NCI-H82 treated with DMSO at 0.1 percent for 48 hours (cell line): ENCODE results near the gene LPAR1.

Source experiments
- DNase-seq: peaks from one replicate; lab custom pipeline; 2025; ENCODE audit not compliant: unreplicated experiment; lab: John Stamatoyannopoulos, UW

LPAR1 gene

GRCh38 chr9:110960288-110960687 is 78.0 kb downstream of the LPAR1 start:
- no peak for DNase-seq

DNA sequence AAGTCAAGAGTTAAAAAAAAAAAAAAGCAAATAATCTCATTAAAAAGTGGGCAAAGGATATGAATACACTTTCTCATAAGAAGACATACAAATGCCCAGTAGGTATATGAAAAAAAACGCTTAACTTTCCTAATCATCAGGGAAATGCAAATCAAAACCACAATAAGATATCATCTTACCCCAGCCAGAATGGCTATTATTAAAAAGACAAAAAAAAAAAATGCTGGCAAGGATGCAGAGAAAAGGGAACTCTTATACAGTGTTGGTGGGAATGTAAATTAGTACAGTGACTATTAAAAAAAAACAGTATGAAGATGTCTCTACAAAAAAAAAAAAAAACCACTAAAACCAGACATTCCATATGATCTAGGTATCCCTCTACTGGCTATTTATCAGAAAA is 79.4 kb downstream of the LPAR1 start:
- DNase-seq: no peak

DNA sequence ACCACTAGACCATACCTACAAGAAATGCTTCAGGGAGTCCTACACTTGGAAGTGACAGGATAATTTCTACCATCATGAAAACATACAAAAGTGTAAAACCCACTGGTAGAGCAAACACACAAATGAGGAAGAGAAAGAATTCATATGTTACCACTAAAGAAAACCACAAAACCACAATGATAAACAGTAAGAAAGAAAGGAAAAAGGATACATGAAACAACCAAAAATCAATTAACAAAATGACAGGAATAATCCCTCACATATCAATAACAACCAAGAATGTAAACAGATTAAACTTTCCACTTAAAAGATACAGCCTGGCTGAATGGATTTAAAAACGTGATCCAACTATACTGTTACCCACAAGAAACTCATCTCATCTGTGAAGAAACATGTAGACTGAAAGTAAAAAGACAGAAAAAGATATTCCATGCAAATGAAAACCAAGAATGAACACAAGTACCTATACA is 83.4 kb downstream of the LPAR1 start:
- no peak for DNase-seq

DNA sequence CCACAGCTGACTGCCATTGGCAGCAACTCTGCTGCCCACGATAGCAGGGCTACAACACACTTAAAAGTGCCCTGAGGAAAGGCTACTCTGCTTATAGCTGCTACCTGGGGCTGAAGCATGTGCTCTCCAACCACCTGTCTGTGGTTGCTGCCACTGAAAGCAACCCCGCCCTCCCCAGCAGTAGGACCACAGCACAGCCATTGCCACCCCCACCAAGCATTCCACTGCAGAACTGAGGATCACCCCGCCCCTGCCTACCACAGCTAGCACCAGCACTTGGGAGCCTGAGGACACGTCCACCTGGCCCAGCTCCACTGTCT is 85.8 kb downstream of the LPAR1 start:
- no peak for DNase-seq

- no peak for DNase-seq
These were observed 86.3 kb downstream of the LPAR1 start for GRCh38 chr9:110951805-110952539.

- DNase-seq: no peak
These were observed 88.1 kb downstream of the LPAR1 start for GRCh38 chr9:110950041-110950645.

DNA sequence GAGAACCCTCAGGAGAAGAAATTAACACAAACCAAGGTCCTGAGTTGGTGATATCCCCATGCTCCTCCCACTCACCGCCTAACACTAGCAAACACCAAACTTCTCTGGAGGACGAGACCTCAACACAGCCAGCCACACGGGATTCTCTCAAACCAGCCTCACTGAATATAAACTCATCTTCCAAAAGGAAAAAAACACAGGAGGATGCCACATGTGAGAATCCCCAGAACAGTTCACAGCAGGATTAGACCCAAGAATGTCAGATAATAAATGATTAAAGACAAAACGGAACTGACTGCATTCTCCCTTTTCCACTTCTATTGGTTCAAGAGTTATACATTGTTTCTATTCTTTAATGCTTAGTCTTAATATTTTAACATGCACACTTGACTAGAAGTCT is 89.2 kb downstream of the LPAR1 start:
- DNase-seq: no peak

DNA sequence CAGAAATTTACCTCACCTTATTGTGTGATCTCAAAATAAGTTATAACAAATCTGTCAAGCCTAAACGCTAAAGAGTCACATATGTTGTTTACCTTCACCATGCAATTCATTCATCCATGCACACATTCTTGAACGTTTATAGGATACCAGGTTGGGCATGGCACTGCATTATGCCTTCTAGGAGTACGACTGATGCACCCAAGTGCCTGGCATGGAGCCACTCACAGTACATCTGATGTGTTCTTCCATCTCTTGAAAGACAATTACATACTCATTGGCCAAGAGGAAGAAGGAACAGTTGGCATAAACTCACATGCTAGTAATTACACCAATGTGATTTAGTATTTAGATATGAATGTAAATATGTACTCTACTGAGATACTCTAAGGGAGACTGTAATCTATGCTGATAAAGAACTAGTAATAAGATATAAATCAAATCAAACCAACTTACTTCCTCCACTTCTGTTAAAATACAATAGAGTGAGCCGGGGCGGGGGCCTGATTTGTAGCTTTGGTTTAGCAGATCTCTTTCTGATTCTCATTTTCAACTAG is 90.7 kb downstream of the LPAR1 start:
- DNase-seq: no peak

- DNase-seq: no peak
These were observed 95.7 kb downstream of the LPAR1 start for GRCh38 chr9:110942522-110942921.

GRCh38 chr9:110940951-110941557 is 97.2 kb downstream of the LPAR1 start:
- DNase-seq: no peak

- DNase-seq: no peak
These were observed 98.7 kb downstream of the LPAR1 start for GRCh38 chr9:110939573-110939972.

DNA sequence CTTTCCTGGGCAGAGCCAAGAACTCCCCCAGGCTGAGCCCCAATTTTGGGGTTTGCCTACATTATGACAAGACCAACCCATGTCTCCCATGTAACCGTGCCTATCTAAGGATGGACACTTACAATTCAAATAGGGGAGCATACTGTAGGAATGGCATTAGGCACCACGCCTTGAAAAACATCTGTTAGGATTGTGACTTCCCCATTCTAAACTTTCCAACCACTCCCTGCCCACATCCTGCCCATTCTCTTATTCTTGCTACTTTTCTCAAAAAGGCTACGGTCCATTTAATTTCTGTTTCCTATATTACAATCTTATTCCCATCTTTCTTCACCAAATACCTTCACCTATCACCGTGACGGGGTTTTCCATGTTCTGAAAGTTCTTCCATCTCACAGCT is 99.2 kb downstream of the LPAR1 start:
- no peak for DNase-seq

GRCh38 chr9:110938242-110938641 is 100.0 kb downstream of the LPAR1 start:
- DNase-seq: no peak

DNA sequence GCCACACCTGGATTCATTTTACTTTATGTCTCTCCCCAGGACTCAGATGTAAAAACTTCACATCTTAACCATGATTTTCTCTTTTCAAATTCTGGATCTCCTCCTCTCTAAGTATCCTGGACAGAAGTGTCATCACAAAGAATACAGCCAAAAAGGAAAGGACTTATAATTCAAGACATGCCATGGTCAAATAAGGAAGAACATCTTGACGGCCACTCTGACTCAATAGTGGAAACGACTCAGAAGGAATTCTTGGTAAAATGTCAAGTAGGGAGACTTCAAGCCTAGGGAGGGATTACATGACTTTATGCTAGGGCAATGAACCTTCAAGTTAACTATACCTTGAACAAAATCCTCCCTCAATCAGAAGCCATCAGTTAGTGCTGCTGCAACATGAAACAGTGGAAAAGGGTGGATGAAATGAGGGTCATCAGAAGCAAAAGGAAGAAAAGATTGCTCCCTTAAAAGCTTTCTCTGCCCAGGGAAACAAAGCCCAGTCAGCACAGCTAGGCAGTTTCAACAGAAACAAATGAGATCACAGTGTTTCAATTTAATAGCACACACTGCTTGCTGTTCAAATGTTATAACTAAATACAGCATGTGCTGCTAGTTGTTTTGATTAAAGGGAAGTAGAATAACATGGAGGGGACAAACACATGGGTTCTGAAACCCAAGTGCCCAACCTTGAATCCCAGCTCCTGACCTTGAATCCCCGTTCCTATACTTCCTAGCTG is 101.4 kb downstream of the LPAR1 start:
- DNase-seq: no peak

- DNase-seq: no peak
These were observed 102.0 kb downstream of the LPAR1 start for GRCh38 chr9:110936237-110936636.

DNA sequence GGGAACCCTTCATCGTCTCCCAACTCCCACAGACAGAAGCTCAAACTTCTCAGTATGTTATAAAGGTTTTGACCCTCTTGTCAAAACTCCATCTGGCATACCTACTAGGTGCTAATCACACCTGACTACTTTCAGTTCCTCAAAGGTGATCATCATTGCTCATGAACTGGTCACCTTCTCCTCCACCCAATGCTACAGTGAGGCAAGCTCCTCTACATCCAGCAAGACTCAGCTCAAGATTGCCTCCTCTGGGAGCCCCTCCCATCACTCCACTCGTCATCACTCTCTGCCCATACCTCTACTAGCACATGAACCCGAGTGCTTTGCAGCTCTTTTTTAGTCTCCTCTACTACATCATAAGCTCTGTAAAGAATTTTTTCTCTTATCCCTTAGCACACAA is 102.4 kb downstream of the LPAR1 start:
- no peak for DNase-seq

- DNase-seq: no peak
These were observed 104.8 kb downstream of the LPAR1 start for GRCh38 chr9:110933350-110934001.

DNA sequence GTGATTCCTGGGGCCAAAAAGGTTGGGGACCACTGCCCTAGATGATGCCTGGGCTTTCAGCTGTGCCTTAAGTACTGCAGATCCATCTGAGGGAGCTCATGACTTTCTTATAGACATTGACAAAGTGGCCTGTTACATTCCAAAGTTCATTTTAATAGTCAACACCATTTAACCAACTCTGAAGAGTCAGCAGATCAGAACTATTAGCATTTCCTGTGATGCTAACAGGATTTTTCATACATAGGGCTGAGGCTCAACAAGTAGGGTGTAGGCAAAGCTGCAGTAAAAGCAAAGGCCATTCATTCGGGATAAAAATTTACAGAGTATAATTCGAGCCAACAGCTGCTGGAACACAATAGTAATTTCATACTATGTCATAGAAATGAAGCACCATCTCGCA is 105.4 kb downstream of the LPAR1 start:
- DNase-seq: no peak

- DNase-seq: no peak
These were observed 109.7 kb downstream of the LPAR1 start for GRCh38 chr9:110928599-110928998.

DNA sequence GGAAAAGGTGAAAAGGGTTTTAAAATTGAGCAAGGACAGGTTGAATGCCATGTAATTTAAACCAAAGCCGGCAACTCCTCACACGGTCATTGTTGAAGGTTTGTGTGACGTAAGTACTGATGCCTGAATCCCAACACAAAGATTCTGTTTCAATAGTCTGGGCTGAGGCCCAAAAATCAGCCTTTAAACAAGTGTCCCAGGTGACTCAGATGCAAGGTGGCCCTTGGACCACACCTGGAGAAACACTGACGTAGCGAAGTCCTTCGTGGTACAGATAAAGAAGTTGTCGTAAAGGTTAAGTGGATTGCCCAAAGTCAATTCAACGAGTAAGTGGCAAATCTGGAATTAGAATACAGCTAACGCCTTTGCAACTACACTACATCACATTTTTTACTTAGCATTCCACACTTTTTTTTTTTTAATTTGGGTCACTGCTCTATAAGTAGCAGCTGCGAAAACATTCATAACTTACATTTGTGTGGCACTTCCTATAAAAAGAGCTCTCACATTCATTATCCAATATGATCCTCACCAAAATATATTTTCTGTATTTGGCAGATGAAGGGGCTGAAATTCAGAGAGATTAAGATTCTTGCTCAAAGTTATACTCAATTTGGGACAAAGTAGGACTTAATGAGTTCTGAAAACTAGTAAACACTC is 111.3 kb downstream of the LPAR1 start:
- no peak for DNase-seq

- DNase-seq: no peak
These were observed 114.7 kb downstream of the LPAR1 start for GRCh38 chr9:110923601-110924000.
